Activated CD8-positive, alpha-beta memory T cell treated with anti-CD3 and anti-CD28 coated beads, Interleukin-2, amount 50 U/mL, for 48 hours (primary cell): Measurements from ENCODE around the gene HLA-DMA.

Source experiments
- DNase-seq: peaks from one replicate; pipeline ENCODE4 v3.0.0-alpha.2; 2020

Gene HLA-DMA

DNA sequence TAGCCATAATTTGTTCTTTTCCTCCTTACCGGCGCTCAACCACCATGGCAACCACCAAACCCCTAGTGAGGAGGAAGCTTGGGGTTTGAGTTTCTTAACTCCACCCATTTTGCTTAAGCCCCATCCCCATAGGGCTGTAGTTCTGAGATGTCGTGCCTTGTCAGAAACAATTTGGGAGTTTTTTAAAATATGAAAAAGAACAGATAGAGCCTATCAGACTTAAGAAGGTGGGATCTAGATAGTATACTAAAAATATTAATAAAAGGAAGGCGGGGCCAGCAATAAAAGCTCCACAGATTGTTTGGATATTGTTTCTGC lies 21.1 kb upstream of the HLA-DMA start:
- DNase-seq = no peak

DNA sequence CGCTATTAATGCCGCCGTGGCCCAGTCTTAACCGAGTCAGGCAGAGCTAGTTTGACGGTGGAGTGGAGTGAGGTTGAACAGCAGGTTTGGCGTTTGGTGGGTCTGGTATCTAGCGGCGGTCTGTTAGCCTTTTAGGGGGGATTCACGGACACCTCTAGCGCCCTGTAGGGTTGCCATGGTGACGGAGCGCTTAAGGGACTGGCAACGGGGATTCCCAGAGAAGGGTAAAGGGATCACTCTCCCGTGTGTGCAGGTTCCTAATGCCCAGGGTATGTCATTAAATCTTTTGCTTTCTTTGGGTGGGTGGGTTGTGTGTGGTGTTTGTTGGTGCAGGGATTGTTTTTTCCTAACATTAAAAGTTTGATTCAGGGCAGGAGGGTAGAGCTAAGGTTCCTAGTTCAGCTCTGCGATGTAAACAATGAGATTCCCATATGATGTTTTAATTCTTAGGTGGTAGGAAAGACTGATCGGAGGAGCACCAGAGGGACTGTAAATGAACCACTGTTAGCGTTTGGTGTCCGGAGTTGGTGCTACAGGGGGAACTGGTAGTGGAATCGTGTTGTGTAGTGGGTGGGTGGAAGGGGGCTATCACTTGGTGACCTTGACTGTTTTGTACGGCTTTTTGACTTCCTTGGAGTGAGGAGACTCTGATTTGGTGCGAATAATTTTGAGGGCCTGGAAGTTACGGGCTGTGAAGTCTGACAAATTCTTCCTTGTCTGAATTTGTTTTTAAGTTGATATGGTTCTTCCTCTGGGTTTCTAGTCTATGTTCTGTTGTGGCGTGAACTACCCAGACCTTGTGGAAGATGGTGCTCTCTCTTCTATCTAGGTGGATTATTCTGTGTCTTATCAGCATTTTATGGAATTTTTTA lies 20.5 kb upstream of the HLA-DMA start:
- peak; percentile 76 for DNase-seq

DNA sequence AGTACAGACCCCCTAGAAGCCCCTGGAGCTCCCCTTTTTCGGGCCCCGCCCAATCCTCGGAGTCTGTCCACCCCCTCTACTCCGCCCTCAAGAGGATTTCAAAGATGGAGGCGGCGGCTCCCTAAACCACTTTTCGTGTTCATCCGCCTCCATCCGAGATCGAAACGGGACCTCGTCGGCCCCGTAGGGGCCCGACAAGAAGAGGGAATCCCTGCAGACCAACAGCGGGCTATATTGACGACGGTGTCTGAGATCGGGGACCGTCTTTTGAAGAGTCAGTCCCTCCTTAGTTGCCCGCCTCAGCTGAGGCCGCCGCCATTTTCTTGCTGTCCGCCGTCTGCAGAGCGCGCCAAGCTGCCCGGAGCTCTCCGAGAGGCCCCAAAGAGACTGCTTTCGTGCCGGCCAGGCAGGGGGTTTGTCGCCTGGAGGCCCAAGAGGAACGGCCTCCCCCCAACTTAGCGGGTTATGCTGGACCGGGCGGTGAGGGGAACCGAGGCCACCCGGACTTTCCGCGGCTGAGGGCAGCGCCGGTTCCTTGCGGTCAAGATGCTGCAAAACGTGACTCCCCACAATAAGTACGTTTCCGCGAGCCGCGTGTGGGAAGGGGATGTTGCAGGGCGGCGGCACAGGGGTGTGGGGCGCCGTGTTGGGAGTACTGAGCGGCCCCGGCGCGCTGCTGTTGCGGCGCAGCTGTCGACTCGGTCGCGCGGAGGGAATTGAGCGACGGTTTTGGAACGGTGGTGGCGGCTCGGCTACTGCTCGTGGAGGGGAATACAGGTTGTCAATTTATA lies 19.7 kb upstream of the HLA-DMA start:
- no peak for DNase-seq

DNA sequence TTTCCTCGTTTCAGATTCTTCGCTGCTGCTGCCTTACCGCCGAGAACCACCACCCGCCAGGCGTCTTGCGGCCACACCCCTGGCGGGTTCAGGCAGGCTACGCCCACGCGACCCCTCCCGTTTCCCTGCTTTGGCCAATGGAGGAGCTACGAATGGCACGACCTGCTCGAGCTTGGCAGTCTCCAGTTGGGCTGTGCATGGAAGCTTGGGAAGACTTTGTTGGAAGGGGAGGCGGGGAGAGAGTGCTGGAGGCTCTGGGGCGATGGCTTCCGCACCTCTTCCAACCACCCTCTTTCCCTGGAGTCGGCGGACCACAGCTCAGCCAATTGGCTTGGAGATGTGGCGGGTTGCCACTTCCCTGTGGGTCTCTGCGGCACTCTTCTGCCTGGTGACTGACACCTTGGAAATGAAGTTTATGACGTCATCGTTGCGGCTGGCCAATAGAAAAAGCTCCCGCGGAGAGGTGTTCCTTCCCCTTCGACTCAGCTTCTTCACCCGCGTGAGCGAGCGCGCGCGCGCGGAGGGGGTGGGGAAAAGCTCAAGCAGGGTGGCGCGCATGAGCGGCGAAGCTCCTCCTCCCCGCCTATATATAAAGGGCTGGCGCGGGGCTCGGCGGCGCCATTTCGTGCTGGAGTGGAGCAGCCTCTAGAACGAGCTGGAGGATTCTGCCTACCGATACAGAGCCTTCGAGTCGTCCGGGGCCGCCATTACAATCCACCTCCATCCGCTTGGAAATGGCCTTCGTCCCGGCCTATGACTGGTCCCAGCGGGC lies 18.9 kb upstream of the HLA-DMA start:
- peak; percentile 100 for DNase-seq

DNA sequence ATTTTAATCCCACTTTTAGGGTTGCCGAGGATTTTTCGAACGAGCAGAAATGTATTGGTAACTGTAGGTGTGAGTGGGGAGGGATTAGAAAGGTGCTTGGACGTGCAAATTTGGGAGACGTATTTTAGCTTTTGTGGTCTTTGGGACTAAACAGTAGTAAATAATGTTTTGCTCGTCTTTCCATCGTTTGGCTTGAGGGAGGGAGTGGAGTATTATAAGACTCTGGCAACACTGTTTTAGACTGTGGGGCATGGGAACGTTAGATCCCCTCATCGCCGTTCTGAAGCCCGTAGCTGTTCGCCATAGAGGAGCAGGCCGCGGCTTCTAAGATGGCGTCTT lies 18.3 kb upstream of the HLA-DMA start:
- no peak for DNase-seq

DNA sequence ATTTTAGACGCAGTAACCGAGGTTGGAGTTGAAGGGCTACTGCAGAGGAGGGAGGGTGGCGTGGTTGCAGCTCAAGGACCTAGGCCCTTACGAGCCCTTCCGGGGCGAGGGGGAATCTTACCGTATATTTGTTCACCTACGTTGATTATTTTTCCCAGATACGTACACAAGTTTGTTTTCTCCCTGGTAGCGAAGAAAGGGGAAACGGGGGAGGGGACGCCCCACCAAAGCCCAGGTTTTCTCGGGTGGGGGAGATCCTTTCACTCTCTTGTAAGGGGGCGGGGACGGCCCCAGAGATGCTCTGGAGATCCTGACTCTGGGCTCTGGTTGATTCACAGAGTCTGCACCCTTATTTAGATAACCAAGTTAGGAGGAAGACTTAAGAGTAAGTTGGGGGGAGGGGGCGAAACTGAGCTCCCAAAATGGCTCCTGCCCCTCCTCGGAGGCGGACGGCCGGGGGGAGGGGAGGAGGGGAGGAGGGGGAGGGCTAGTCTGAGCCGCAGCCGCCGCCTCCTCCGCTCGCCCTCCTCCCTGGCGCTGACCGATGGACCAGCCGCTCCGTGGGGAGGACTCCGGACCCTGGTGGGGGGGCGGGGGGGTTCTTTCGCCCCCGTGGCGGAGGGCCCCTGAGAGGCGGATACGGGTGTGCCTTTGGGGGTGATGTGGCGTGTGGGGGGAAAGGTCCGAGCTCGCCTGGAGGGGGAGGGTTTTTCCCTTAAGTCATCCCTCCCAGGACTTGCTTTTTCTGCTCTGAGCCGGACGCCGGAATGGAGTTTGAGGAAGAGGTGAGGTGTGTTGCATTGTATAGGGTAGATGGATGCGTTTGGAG lies 17.7 kb upstream of the HLA-DMA start:
- peak; percentile 87 for DNase-seq

DNA sequence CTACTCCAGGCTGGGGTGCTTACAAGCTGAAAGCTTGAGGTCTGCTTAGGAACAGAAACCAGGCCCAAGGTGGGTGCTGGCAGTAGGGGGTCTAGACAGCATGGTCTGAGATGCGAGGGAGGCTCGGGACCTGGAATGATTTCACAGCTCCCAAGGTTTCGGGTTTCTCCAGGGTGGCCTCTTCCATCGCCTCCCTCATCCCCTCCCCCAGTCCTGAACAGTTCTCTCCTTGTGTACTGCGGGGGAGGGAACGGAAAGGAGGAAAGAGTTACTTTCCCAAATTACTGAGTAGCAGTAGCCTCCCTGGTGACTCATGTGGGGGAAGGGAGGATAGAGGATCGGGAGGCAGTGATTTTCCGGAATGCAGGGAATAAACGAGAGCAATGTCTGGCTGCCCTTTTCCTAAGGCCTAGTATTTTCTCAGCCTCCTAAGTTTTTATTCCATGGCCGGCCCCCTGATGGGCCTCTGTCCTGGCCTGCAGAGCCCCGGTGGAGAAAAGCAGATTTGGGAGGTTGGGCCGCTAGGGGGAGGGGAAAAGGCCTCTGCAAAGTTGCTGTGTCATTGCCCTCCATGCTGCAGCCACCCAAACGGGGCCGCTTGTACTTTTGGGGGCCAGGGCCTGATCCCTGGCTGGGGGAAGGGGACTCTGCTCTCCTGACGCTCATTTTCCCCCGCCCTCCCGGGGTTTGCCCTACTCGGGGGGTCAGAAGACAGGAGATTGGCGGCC lies 17.0 kb upstream of the HLA-DMA start:
- peak; percentile 89 for DNase-seq

DNA sequence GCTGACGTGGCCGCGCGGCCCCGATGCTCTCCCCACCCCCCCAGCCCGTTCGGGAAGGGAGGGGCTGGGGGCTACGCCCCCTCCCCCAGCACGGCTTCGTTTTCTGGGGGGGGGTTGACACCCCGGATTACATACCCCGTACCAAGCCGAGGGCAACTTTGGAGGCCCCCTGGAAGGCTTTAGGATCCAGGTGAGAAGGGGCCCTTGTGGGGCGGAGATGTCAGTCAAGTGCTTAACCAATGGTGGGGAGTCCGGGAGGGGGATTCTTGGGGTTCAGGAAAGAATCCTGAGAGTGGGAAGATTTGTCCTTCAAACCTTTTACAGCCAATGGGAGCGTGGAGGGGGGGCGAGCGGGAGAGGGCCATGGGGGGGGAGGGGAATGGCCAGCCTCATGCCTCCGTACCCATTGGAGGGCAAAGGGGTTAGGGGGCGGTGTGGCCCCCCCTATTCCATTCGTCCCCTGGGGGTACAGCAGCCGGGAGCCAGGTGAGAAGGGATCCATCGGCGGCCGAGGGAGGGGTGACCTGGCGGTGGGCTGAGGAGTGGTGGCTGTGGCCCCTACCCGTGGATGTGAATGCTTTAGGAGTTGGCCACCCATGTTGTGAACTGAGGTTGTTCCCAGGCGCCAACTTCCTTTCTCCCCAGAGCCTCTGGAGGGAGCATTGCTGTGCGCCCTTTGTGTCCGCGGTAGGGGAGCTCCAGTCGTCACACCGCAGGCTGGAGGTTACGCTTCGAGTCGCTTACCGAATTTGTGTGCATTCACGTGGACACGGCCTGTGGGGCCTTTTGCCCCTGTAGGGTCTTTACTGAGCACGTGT lies 16.2 kb upstream of the HLA-DMA start:
- DNase-seq = peak; percentile 84

DNA sequence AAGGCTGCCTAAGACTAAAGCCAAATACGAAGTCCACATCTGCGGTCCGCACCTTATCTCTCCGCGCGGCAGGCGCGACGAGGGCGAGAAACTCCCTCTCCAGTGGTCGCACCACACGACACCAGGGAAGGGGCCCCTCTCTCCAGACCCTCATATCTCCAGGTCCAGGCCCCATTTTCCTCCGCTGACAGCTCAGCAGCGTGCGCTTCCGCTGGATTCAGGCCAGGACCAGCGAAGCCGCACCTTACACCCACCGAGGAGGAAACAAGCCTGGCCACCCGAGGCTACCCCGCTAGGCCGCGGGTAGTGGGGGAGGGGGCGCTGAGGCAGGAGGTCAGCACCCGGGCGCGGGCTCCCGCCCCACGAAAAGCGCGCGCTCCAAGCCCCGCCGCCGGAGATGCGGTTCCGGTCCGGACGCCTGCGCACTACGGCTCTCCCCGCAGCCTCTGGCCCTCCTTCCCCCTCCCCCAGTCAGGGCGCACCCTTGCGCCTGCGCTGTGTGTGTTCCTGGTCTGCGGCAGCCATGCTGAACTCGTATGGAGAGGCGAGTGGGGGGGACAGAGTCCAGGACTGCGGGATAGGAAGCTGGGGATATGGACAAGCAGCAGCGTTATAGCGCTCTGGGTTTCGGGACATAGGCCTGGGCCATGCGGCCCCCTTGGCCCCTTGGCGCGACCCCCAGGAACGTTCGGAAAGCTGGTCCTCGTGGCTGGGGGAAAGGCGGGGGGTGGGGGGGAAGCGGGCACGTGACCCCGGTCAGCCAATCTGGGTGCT lies 15.4 kb upstream of the HLA-DMA start, which contains the start of gene BRD2:
TSS of gene BRD2 (plus strand) at position 502 of the 774 bp plus-strand sequence. CDS start 4,305 bp downstream, outside the sequence.
- peak; percentile 96 for DNase-seq

DNA sequence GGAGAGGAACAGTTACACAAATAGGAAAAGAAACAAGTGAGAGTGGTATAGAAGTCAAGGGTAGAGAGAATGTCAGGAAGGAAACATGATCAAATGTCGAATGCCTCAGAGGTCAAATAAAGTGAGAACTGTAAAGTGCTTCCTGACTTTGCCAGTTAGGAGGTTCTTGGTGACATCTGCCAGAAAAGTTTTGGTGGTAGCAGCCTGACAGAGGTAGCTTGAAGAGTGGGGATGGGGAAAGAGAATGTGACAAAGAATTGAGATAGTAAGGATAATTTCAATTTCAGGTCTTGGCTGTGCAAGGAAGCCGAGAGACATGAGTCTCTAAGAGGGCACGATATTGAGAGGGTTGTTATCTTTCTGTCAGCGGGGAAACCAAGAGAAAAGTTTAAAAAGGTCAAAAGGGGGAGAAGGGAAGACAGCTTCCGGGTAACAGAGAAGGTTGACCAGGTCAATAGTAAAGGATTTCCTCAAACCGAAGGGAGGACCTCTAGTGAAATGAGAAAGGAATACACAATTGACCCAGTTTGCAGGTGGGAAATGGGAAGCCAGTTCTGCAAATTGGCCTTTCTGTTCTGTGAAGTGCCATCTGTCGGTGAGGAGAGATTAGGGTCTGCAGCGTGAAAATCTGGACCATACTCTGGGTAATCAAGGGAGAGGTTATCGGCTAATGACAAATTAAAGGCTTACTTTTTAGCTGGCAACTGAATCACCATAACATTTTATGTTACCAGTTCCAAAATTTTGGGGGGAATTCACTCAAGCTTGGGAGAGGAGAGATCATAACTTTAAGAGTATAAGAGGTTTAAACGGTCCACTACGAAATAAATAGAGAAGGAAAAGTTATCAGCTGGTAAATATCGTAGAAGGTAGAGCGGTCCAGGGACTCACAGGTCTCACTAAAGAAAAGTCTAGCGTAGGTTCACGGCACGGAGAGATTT lies 14.5 kb upstream of the HLA-DMA start:
- no peak for DNase-seq

DNA sequence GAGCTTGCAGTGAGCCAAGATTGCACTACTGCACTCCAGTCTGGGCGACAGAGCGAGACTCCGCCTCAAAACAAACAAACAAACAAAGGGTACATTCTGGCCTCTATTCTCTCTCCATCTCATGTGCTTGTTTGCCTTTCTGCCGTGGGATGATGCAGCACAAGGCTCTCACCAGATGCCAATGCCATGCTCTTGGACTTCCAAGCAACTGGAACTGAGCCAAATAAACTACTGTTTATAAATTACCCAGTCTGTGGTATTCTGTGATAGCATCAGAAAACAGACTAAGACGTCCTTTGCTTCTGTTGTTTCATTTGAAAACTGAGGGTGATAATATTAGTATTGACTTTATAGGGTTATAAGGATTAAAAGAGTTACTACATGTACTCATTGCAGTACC lies 11.9 kb upstream of the HLA-DMA start:
- no peak for DNase-seq

DNA sequence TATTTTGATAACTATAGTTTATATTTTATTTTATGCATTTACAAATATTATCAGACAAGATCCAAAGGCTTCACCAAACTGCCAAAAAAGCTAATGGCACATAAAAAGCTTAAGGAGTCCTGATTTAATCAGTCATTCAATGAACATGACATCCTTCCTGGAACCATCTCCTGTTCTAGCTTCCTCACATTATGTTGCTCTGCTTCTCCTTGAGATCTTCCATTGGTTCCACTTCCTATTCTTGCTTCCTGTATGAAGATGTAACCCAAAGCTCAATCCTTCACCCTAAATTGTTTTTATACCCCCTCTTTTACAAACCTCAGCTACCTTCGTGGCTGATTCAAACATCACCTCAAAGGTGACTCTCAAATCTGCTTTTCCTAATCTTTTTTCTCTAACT lies 11.0 kb upstream of the HLA-DMA start:
- DNase-seq = no peak

DNA sequence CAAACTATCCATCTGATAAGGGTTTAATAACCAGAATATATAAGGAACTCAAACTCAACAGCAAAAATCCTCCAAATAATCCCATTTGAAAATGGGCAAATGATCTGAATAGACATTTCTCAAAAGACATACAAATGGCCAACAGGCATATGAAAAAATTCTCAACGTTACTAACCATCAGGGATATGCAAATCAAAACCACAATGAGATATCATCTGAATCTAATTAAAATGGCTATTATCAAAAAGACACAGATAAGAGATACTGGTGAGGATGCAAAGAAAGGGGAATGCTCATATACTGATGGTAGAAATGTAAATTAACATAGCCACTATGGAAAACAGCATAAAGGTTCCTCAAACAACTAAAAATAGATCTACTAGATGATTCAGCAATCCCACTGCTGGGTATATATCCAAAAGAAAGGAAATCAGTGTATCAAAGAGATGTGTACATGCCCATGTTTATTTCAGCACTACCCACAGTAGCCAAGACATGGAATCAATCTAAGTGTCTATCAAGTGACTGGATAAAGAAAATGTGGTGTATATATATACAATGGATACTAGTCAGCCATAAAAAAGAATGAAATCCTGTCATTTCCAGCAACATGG lies 9.4 kb upstream of the HLA-DMA start:
- no peak for DNase-seq

DNA sequence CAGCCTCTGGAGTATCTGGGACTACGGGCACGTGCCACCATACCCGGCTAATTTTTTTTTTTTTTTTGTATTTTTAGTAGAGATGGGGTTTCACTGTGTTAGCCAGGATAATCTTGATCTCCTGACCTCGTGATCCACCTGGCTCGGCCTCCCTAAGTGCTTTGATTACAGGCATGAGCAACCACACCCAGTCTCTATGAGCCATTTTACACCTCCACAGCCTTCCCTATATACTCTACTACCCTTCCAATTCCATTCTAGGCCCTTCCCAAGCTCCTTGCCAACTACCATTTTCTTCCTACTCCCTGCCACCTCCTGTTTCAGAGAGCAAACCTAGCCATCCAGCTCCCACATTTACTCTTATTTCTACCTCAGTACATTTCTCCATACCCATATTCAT lies 7.7 kb upstream of the HLA-DMA start:
- no peak for DNase-seq

DNA sequence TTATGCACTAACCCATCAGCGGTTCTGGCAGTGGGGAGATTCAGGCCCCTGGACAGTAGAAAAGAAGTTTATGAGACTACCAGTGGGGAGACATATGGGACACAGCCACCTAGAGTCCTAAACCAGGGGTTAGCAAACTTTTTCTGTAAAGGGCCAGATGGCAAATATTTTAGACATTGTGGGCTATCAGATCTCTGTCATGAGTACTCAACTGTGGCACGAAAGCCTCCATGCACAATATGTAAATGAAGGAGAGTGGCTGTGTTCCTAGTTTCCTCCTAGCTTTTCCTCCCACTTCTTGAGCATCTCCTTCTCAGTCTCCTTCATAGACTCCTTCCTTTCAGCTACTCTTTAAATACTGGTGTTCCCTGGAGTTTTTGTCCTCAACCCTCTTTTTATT lies 3.3 kb upstream of the HLA-DMA start:
- no peak for DNase-seq

DNA sequence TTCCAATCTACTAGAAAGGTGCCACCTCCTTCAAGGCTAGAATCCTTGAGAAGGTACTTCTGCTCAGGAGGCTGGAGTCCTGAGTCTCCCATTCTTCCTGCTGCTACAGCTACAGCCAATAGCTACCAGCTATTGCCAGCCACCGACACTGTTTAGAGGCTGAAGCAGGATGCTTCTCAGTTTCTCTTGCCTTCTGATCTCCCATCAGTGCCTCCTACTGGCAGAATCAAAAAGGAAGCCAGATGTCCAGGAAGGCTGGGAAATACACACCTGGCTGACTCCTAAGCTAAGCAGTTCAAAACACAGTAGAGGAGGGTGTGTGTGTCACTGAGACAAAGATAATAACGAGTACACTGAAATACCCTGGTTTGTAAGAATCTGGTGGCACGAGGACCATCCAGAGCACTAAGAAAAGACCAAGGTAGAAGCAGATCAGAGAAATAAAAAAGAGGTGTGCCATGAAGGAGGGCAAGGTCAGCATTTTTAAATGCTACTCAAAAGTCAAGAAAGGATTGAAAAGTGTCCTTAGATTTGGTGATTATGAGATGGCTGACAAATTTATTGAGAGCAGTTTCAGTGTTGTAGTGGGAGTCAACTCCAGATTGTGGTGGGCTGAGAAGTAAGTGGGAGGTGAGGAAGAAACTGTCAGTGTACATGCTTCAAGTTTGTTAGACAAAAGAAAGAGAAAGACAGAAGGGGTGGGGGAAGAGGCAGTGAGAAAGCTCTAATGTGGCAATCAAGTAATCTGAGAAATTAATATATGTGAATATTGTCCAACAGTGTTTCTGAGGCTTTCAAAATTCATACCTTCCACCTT lies 2.3 kb upstream of the HLA-DMA start:
- DNase-seq = no peak

DNA sequence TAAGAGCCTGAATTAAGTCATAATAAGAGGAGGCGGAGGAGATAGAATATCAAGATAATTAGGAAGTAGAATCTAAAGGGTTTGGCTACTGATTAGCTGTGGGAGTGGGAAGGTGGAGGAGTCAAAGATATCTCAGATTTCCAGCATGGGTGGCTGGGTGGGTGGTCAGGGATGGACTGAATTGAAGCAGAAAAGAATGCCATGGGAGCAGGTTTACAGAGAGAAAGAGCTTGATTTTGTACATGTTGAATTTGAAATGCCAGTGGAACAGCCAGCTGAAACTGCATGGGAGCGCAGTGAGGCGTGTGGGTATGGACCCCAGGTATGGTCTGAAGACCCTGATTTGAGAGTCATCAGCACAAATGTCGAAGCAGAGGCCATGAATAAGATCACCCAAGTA lies 1.4 kb upstream of the HLA-DMA start:
- DNase-seq = no peak

DNA sequence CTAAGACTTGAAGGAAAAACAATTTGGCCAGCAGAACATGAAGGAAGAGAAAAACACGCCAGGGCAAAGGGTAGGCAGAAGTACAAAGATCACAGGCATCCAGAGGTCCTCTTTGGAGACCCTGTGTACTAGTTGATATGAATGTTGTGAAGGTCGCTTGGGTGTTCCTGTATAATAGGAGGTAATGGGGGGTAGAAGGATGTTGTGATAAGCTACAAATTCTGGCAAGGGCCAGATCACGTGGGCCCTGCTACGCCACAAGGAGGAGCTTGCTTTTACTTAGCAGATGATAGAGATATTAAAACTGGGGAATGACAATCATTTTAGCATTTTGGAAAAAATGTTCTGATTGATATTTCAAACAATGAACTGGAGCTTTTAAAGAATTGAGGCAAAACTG lies 878 bp upstream of the HLA-DMA start:
- no peak for DNase-seq
